Lower leg skin (tissue), 4 donors: ENCODE results near the gene MITF. TPM values are rescaled to one million over a fixed set of nuclear protein-coding genes. Genes with fewer than 3 reads are reported as not detected.

Experiments used
- DNase-seq, 2 donors: peaks; one replicate each; pipeline ENCODE4 v3.0.0-alpha.2; 2019; ENCODE audit warnings: low spot score in 2 of 2
- H3K4me3 ChIP-seq: fragments of 200-600 bp; sonication (generic); 2 replicates; pipeline ENCODE4 v1.5.1; 2017; ENCODE audit warnings: mild to moderate bottlenecking, low read depth; ENCODE audit not compliant: poor library complexity, severe bottlenecking
- CTCF ChIP-seq, 3 donors: fragments of 450-650 bp; IDR thresholded peaks; one replicate each; pipeline ENCODE4 v1.5.1; 2016; ENCODE audit warnings: antibody characterized with exemption in 3 of 3, mild to moderate bottlenecking in 3 of 3, moderate library complexity in 2 of 3
- POLR2A ChIP-seq, 2 donors: fragments of 450-650 bp; IDR thresholded peaks; one replicate each; pipeline ENCODE4 v1.6.1; 2016 to 2017; ENCODE audit warnings: antibody characterized with exemption in 2 of 2, mild to moderate bottlenecking in 1 of 2, moderate library complexity in 1 of 2
- WGBS, 2 donors: methylation state at CpG; one replicate each; pipeline ENCODE4 v1.1.5; 2018; 5-methylcytosine and 5-hydroxymethylcytosine counted together
- intact Hi-C: fragments of 100-400 bp; cut with DNase I; formaldehyde crosslinking; loops from one replicate; pipeline ENCODE4 v1.15.0; 2023; ENCODE audit warnings: low total_unique reads
- total RNA-seq, 4 donors: library from RNA; depleted of rRNA; stranded (reverse); fragments of >200 nt; gene quantifications; one replicate each; pipeline ENCODE4 v1.1.0, GENCODE V29; 2016

The MITF gene
- total RNA-seq, 4 donors from 2014 or later: 12.9 to 22.9 (median 17.1) TPM

DNA sequence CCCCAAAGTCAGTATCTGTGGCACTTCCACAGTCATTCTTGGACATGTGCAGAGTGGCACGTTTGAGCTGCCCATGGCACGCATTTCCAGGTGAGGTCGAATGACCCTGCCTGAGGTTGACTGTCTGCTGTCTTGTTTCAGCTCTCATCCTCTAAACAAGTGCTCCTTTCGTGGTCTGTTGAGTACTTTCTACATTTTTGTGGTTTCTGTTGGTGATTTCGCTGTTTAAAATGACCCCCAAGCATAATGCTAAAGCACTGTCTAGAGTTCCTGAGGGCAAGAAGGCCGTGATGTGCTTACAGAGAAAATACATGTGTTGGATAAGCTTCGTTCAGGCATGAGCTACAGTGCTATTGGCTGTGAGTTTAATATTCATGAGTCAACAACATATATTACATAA, 220.3 kb downstream of the MITF start:
- DNase-seq: no peak
- TF ChIP-seq CTCF (IDR thresholded peaks at IDR 0.05) (no peak), POLR2A (IDR thresholded peaks at IDR 0.05) (no peak)
- H3K4me3 ChIP-seq: no peak overlapping the region
- intact Hi-C loops: no loop called here
- 88 to 91% methylated on average over 7 of the region's 7 CpGs for WGBS, 2 donors

DNA sequence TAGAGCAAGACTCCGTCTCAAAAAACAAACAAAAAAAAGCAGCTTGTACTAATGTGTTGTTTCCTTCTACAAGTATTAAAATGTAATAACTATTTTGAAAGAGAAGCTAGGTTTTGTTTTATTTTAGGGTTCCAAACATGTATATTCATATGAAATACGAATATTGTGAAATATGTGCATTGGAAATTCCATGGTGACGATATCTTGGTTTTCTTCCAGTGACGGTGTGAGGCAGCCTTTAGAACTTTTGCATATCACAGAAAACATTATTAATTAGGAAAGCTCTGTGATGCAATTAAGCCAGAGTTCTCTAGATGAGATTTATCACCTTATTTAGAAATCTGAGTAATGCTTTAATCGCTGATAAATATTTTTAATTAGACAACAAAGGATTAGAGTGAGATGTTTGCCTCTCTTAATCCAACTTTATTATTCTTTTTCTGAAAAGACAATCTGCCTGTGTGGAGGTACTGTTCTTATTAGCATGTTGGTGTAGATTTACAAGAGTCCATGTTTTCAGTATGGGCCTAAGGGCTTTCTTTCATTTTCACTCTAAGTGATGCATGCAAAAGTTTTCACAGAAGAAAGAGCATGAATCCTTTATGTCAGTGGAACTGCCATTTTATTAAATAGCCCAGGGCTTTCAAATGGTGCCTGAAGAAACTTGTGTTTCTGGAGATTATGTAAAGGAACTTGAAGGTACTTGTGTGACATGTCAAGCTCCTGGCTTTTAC, 222.6 kb downstream of the MITF start:
- WGBS, 2 donors: 62 to 65% methylated on average over 5 of the region's 5 CpGs

DNA sequence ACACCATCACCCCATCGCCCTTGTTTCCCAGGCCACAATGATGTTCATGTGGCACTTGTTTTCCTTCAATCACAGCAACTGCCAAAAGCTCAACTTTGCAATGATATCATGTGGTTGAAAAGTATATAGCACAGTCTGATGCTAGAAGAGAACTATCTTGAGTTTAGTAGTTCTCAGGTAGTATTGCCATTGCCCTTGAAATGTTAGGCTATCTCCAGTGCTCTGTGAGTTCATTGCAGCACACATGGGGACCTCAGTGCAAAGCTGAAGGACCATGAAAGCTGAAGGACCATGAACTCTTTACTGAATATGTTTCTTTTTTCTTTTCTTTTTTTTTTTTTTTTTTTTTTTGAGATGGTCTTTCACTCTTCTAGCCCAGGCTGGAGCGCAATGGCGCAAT, 224.4 kb downstream of the MITF start:
- TF ChIP-seq POLR2A (IDR thresholded peaks at IDR 0.05) (no peak), CTCF (IDR thresholded peaks at IDR 0.05) (no peak)
- 96 to 100% methylated on average over 3 of the region's 3 CpGs for WGBS, 2 donors
- H3K4me3 ChIP-seq: no peak overlapping the region
- DNase-seq: no peak
- intact Hi-C loops: no loop called here

More for the DNA sequence above, 222.6 kb downstream of the MITF start:
- H3K4me3 ChIP-seq: no peak overlapping the region
- intact Hi-C loops: no loop called here
- no peak for DNase-seq
- no peak for TF ChIP-seq CTCF (IDR thresholded peaks at IDR 0.05)
- TF ChIP-seq POLR2A (IDR thresholded peaks at IDR 0.05): no peak

DNA sequence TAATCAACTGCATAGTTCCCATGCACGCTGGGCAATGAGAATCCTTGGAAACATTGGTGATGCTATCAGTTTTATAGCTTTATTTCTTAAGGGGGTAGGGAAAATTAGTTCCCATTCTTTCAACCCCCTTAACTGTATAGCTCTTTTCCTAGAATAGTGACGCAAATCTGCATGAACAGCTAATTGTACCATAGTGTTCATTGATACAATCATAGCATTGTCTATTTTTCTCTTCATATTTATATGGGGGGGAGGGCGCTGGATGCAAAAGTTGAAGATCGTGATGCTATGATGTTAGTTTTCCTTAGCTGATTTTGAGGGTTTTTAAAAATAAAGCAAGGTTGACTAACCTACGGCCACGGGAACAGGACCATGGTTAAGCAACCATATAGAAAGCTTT, 227.9 kb downstream of the MITF start:
- 84 to 87% methylated on average over 6 of the region's 6 CpGs for WGBS, 2 donors
- TF ChIP-seq POLR2A (IDR thresholded peaks at IDR 0.05) (no peak), CTCF (IDR thresholded peaks at IDR 0.05) (no peak)

DNA sequence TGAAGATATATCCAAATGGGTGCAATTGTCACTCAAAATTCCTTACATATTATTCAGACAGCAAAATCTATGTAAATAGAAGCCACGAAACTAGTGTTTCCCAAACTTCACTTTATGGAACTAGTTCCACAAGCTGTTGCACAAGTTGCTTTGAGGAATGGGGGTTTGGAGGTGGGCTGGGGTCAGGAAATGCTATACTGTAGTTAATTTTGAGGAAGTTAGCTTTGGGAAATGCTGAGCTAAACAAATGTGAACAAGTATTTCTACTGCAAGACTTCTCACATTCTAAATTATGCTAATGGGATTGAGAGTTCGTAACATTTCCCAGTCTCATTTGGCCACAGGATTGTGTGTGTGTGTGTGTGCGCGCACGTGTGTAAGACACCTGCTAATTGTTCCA, 231.6 kb downstream of the MITF start:
- 83 to 88% methylated on average over 5 of the region's 5 CpGs for WGBS, 2 donors
- no peak for DNase-seq
- intact Hi-C loops: no loop called here
- H3K4me3 ChIP-seq: no peak overlapping the region
- TF ChIP-seq POLR2A (IDR thresholded peaks at IDR 0.05): no peak
- TF ChIP-seq CTCF (IDR thresholded peaks at IDR 0.05): no peak

More for the DNA sequence above, 227.9 kb downstream of the MITF start:
- intact Hi-C loops: no loop called here
- no peak for DNase-seq
- H3K4me3 ChIP-seq: no peak overlapping the region

GRCh38 chr3:69972672-69973071, 233.4 kb downstream of the MITF start:
- intact Hi-C loops: no loop called here
- H3K4me3 ChIP-seq: no peak overlapping the region
- no peak for TF ChIP-seq POLR2A (IDR thresholded peaks at IDR 0.05)
- no peak for TF ChIP-seq CTCF (IDR thresholded peaks at IDR 0.05)
- no peak for DNase-seq
- 89 to 93% methylated on average over 4 of the region's 4 CpGs for WGBS, 2 donors
